Naive thymus-derived CD8-positive, alpha-beta T cell (primary cell): ENCODE results near the gene CALM1. TPM values are rescaled to one million over a fixed set of nuclear protein-coding genes. Genes with fewer than 3 reads are reported as not detected.
"Not testable (repeated sequence)": the region's sequence is repeated elsewhere in the genome, so short reads cannot be mapped to it uniquely, and the experiment has no call there.

ENCODE experiments used
- ATAC-seq, 2 donors: fragments of 150-1000 bp; cut with Tn5 transposase in 1 of 2; sonication (Bioruptor Pico), chemical (Tn5 transposase) in 1 of 2; 1 replicate in 1 of 2; 2 replicates in 1 of 2; pipeline ENCODE4 v1.10.0; 2021; ENCODE audit warnings: mild to moderate bottlenecking in 2 of 2, moderate library complexity in 2 of 2
- POLR2A ChIA-PET: fragments of 350-600 bp; sonication (Branson Sonifier 250); formaldehyde crosslinking; loops from one replicate; lab custom pipeline; 2021; ENCODE audit warnings: antibody characterized with exemption; lab: Charles Lee
- DNase-seq, 10 donors: peaks; one replicate each; pipeline versions ENCODE4 v3.0.0 to v3.0.0-alpha.2; 2020 to 2022
- H3K27ac Mint-ChIP-seq, 10 donors: one replicate each; pipeline ENCODE4 v1.8.0; 2020 to 2022; ENCODE audit warnings: mild to moderate bottlenecking in 10 of 10, mixed read lengths in 10 of 10, moderate library complexity in 4 of 10, inconsistent platforms in 1 of 10
- H3K27me3 Mint-ChIP-seq, 5 donors: one replicate each; pipeline ENCODE4 v1.8.0; 2021 to 2022; ENCODE audit warnings: mixed read lengths in 5 of 5
- H3K36me3 Mint-ChIP-seq, 3 donors: one replicate each; pipeline ENCODE4 v1.8.0; 2020 to 2022; ENCODE audit warnings: mixed read lengths in 3 of 3, mild to moderate bottlenecking in 2 of 3, inconsistent platforms in 1 of 3
- H3K4me1 Mint-ChIP-seq, 4 donors: one replicate each; pipeline ENCODE4 v1.8.0; 2021 to 2022; ENCODE audit warnings: mixed read lengths in 4 of 4
- H3K4me3 Mint-ChIP-seq, 10 donors: one replicate each; pipeline ENCODE4 v1.8.0; 2020 to 2022; ENCODE audit warnings: mild to moderate bottlenecking in 10 of 10, mixed read lengths in 10 of 10, moderate library complexity in 6 of 10, inconsistent platforms in 1 of 10
- H3K9me3 Mint-ChIP-seq, 9 donors: one replicate each; pipeline ENCODE4 v1.8.0; 2020 to 2022; ENCODE audit warnings: mixed read lengths in 9 of 9, mild to moderate bottlenecking in 3 of 9, inconsistent platforms in 1 of 9, moderate library complexity in 1 of 9
- polyA plus RNA-seq, 3 donors: library from polyadenylated mRNA; unstranded; fragments of 300-500 nt; fragmentation: Illumina TruSeq; gene quantifications; one replicate each; pipeline ENCODE4 v1.2.3, GENCODE V29; 2021
- total RNA-seq, 8 experiments: library from RNA in 2 of 8; stranded (reverse) in 2 of 8; gene quantifications; one replicate each; pipeline ENCODE4 v1.2.3 and lab custom pipeline; 2021 to 2026

The CALM1 gene
- total and polyA plus RNA-seq, 5 experiments from 2014 or later: 735 to 2,853 (median 1,900) TPM

DNA sequence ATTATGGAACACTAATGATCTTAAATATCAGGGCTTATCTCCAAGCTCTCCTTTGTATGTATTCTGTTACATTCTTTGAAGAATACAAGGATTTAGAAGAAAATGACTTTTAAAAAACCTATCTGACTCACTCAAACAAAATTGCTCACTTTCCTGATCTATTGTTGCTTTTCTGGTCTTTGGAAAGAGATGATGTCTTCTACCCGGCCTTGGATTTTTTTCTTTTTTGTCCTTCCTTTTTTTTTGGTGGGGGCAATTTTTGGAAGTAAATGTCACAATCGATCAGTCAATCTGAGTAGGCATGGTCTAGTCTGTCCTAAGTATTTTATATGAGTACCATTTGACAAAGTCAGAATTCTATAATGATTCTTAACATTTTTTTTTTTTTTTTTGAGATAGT, 10.5 kb upstream of the CALM1 start:
- ATAC-seq (no peak), DNase-seq (no peak)
- H3K9me3 Mint-ChIP-seq: no peaks in the 10 kb centered on the region
- peaks cover 5 to 22% (median 14%) of the 10 kb centered on the region in 4 donors for H3K4me1 Mint-ChIP-seq
- peak overlapping the region in 8 of 10 donors; percentile 18 to 87 (median 66) for H3K27ac Mint-ChIP-seq
- POLR2A ChIA-PET: interaction anchor here (1.0 to 12.6 kb wide), 2 partner anchors 15 to 114 kb away, joined by 3 to 689 read pairs; partner anchors contain the start of gene CALM1
- no peaks in the 10 kb centered on the region for H3K36me3 Mint-ChIP-seq
- no peaks in the 10 kb centered on the region for H3K27me3 Mint-ChIP-seq
- peak overlapping the region in 2 of 10 donors; percentile 9 to 24 for H3K4me3 Mint-ChIP-seq

DNA sequence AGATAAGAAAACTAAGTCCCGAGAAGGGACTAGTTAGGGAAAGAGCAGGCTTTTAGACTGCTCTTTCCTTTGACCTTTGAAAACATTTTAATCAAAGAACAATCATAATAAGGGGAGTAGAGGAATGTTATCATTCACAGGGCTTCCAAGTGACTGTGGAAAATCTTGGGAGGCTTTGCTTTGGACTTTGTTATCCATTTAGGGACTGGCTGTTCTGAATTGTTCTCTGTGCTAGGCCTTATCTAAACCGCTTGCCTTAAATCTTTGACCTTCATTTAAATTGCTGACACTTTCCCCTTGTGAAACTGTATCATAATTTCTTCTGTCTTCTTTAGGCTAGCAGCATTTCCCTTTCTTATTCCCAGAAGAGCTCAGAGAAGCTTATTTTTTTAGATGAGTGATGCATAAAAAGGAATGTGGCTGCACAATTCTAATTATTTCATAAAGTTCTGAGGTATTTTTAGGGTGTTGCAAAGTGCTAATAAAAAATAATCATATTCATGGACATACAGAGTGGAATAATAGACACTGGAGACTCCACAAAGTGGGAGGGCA, 9.5 kb upstream of the CALM1 start:
- H3K4me1 Mint-ChIP-seq: peaks cover 5 to 22% (median 14%) of the 10 kb centered on the region in 4 donors
- no peak overlapping the region for H3K4me3 Mint-ChIP-seq
- POLR2A ChIA-PET: interaction anchor here (12.6 kb wide), 1 partner anchor 14 kb away, joined by 689 read pairs; the partner anchor contains the start of gene CALM1
- H3K27ac Mint-ChIP-seq: peak overlapping the region in 3 of 10 donors; percentile 14 to 75 (median 25)
- ATAC-seq (no peak), DNase-seq (no peak)
- no peaks in the 10 kb centered on the region for H3K36me3 Mint-ChIP-seq
- H3K9me3 Mint-ChIP-seq: no peaks in the 10 kb centered on the region
- H3K27me3 Mint-ChIP-seq: no peaks in the 10 kb centered on the region

DNA sequence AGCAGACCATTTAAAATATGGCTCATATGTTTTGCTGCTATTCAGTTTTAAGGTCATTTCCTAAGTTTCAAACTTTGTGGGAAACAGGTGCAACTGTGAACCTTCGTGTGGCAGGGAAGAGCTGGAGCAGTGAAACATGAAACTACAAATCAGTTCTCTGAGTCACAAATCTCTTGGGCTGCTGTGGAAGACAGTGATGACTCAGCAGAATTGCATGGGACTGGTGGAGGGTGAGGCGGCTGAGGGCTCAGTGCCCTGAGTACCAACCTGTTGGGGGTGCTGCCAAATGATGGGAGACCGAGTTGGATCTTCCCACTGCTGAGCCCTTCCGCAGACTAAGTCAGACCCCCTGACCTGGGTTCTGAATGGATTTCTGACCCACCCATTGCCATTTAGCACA, 8.4 kb upstream of the CALM1 start:
- ATAC-seq (no peak), DNase-seq (no peak)
- no peaks in the 10 kb centered on the region for H3K27me3 Mint-ChIP-seq
- no peak overlapping the region for H3K4me3 Mint-ChIP-seq
- H3K27ac Mint-ChIP-seq: peak overlapping the region in 1 of 10 donors; percentile 32
- H3K9me3 Mint-ChIP-seq: no peaks in the 10 kb centered on the region
- POLR2A ChIA-PET: interaction anchor here (12.6 kb wide), 1 partner anchor 12 kb away, joined by 689 read pairs; the partner anchor contains the start of gene CALM1
- no peaks in the 10 kb centered on the region for H3K36me3 Mint-ChIP-seq
- H3K4me1 Mint-ChIP-seq: peaks cover 5 to 22% (median 14%) of the 10 kb centered on the region in 4 donors

DNA sequence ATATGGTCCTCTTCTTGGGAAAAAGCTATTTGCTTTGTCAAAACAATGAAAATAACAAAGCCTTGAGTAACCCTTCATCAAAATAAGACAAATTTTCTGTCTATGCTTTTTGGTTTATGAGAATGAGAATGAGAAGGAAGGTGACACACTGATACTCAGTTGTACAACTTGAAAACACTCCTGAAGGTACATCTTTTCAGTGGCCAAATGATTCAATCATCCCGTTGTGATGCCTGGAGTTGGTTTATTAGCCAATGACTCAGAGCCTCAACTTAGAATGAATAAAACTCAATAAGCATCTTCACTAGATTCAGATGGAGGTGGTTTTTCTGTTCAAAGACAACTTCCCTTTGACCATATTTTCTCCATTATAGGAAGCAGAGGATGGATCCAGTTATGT, 7.8 kb upstream of the CALM1 start:
- H3K27me3 Mint-ChIP-seq: no peaks in the 10 kb centered on the region
- no peak overlapping the region for H3K27ac Mint-ChIP-seq
- no peak overlapping the region for H3K4me3 Mint-ChIP-seq
- ATAC-seq: no peak
- H3K4me1 Mint-ChIP-seq: peaks cover 5 to 21% (median 14%) of the 10 kb centered on the region in 4 donors
- POLR2A ChIA-PET: interaction anchor here (12.6 kb wide), 1 partner anchor 12 kb away, joined by 689 read pairs; the partner anchor contains the start of gene CALM1
- no peaks in the 10 kb centered on the region for H3K36me3 Mint-ChIP-seq
- DNase-seq: no peak
- H3K9me3 Mint-ChIP-seq: no peaks in the 10 kb centered on the region

DNA sequence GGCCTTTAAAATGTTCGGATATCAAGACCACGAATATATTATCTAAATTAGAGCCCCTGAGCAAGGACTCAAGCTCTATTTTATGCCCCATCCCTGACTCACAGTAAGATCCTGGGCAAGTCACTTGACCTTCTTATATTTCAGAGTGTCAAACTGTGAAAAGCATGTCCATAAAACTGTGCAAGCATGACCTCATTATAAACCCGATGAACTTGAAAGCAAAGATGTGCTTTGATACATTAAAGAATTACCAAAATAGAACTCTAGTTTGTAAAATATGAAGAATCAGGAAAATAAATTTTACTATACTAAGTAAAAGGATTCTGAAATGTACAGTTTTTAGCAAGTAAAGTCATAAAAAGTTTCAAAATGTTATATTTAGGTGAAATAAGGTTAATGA, 2.9 kb upstream of the CALM1 start:
- Mint-ChIP-seq H3K36me3 (peaks cover 0 to 7% (median 0%) of the 10 kb centered on the region in 3 donors), H3K27me3 (no peaks in the 10 kb centered on the region), H3K9me3 (peaks cover 0 to 4% (median 0%) of the 10 kb centered on the region in 9 donors), H3K4me1 (peaks cover 4 to 13% (median 9%) of the 10 kb centered on the region in 4 donors), H3K27ac (no peak overlapping the region), H3K4me3 (no peak overlapping the region)
- POLR2A ChIA-PET: interaction anchor here (17.4 kb wide), 1 partner anchor 9 kb away, joined by 689 read pairs; no protein-coding TSS in a partner anchor
- no peak for ATAC-seq
- no peak for DNase-seq

DNA sequence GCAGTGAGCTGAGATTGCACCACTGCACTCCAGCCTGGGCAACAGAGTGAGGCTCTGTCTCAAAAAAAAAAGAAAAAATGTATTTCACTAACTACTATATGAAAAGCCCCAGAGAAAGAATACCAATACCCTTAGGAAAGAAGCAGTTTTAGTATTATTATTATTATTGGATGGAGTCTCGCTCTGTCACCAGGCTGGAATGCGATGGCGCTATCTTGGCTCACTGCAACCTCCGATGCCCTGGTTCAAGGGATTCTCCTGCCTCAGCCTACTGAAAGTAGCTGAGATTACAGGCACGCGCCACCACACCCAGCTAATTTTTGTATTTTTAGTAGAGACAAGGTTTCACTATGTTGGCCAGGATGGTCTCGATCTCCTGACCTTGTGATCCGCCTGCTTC, 2.0 kb upstream of the CALM1 start:
- DNase-seq, H3K4me3 Mint-ChIP-seq, H3K9me3 Mint-ChIP-seq, H3K27me3 Mint-ChIP-seq, H3K27ac Mint-ChIP-seq, ATAC-seq: not testable (repeated sequence)
- POLR2A ChIA-PET: interaction anchor here (17.4 kb wide), 1 partner anchor 10 kb away, joined by 689 read pairs; no protein-coding TSS in a partner anchor
- H3K4me1 Mint-ChIP-seq: peaks cover 6 to 18% (median 12%) of the 10 kb centered on the region in 4 donors
- peaks cover 0 to 13% (median 4%) of the 10 kb centered on the region in 3 donors for H3K36me3 Mint-ChIP-seq

DNA sequence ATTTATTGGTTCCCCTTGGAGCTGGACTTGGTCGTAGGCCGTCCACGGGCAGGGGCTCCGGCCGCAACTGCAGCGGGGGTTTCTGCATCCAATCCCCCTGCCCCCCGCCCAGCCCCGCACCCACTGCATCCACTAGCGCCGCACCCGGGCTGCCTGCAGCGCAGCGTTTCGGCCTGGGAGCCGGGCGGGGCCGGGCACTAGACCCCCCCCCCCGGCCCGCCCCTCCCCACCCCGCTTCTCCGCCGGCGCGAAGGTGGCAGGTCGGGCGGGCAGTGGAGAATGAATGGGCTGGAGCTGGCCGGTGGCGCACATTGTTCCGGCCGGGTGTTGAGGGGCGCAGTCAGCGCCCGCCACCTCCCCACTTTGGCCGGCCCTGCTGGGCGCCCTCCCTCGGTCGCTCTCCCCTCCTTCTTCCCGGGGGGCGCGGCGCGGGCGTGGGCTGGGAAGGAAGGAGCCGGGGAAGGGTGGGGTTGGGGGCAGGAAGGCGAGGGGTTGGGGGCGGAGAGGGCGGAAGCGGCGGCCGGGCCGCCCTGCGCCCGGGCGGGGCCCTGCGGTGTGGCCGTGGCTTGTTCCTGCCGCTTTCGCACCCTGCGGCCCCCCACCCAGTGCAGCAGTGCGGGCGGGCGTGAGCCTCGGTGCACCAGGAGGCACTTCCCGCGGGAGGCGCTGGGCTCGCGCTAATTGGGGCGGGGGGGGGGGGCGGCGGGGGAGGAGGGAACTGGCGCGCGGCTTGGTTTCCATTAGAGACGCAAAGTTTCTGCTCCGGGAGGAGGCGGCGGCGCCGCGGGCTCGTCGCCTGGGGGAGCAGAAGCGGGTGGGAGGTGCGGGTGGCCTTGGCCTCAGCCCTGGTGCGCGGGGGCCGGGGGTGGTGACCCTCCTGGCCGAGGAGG, 841 bp downstream of the CALM1 start:
- H3K9me3 Mint-ChIP-seq: peaks cover 0 to 4% (median 0%) of the 10 kb centered on the region in 9 donors
- peak; percentile 42 to 87 (median 67) for DNase-seq
- peak overlapping the region; percentile 89 to 99 (median 96) for H3K27ac Mint-ChIP-seq
- H3K4me3 Mint-ChIP-seq: peak overlapping the region; percentile 86 to 99 (median 96)
- H3K36me3 Mint-ChIP-seq: peaks cover 14 to 42% (median 25%) of the 10 kb centered on the region in 3 donors
- H3K4me1 Mint-ChIP-seq: peaks cover 25 to 47% (median 41%) of the 10 kb centered on the region in 4 donors
- no peaks in the 10 kb centered on the region for H3K27me3 Mint-ChIP-seq
- POLR2A ChIA-PET: interaction anchor here (0.6 to 17.4 kb wide), 10 partner anchors 11 to 1112 kb away, joined by 3 to 689 read pairs (median 8); partner anchors contain the start of genes NRDE2 and PPP4R3A
- ATAC-seq: peak; percentile 29 to 35

DNA sequence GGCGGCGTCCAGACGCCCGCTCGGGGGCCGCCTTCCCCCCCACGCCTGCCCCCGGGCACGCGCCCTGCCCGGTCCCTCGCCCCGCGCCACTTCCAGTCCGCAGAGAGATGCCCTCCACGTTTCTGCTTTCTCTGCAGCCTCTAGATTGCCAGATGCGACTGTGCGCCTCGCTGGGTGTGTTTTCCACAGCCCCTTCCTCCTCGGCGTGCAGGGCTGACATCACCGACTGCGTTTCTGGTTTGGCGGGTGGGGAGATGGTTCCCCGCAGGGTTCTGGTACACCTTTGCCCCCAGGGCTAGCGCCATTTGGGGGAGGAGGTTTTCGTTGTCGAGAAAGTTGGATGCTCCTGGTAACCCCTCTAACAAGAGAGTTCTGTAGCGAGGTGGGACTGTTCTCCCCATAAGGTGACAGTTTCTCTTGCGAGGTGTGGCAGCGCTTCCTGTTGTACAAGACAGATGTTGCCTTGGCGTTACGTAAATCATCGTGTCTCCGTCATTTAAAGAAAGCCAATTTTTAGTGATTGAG, 1.5 kb downstream of the CALM1 start:
- POLR2A ChIA-PET: interaction anchor here (1.1 to 17.4 kb wide), 4 partner anchors 14 to 360 kb away, joined by 3 to 689 read pairs (median 10); no protein-coding TSS in a partner anchor
- H3K9me3 Mint-ChIP-seq: peaks cover 0 to 4% (median 0%) of the 10 kb centered on the region in 9 donors
- DNase-seq (peak; percentile 45 to 87 (median 75)), ATAC-seq (peak; percentile 29 to 51)
- H3K27me3 Mint-ChIP-seq: no peaks in the 10 kb centered on the region
- H3K27ac Mint-ChIP-seq: peak overlapping the region; percentile 91 to 100 (median 99)
- peaks cover 14 to 49% (median 31%) of the 10 kb centered on the region in 3 donors for H3K36me3 Mint-ChIP-seq
- H3K4me1 Mint-ChIP-seq: peaks cover 28 to 54% (median 47%) of the 10 kb centered on the region in 4 donors
- H3K4me3 Mint-ChIP-seq: peak overlapping the region; percentile 90 to 99 (median 98)

DNA sequence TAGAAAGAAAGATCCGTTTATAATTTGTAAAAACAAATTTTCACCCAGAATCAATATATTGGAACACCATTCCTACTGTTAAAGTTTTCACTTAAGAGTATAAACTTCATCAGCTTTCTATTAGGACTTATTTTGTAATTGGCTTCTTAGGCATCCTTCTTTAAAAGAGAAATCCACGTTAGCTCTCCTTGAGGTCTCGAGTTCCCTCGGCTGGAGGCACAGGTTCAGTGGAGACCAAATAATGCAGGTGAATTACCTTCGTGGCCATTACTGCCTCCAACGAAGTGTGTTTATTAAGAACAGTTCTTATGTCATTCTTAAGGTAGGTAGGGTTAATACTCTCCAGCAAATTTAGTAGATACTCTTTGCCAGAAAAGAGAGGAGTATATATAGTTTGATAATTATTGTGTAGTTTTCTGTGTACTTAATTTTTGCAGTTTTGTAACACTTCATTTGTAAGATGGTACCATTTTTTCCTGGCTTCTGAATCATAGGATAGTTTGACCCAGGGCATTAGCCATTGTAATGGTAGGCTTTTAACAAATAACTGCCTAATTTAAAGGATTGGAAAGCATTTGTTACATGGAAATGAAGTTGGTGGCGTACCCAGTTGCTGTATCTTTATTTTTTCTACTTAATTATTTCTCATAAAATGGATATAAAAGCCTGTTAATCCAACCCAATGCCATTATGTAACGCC, 2.2 kb downstream of the CALM1 start:
- Mint-ChIP-seq H3K4me3 (peak overlapping the region; percentile 90 to 99 (median 98)), H3K27ac (peak overlapping the region; percentile 91 to 100 (median 99)), H3K9me3 (peaks cover 0 to 4% (median 0%) of the 10 kb centered on the region in 9 donors), H3K4me1 (peaks cover 34 to 60% (median 53%) of the 10 kb centered on the region in 4 donors), H3K27me3 (no peaks in the 10 kb centered on the region), H3K36me3 (peaks cover 18 to 55% (median 36%) of the 10 kb centered on the region in 3 donors)
- ATAC-seq (no peak), DNase-seq (no peak)
- POLR2A ChIA-PET: interaction anchor here (1.0 to 17.4 kb wide), 4 partner anchors 11 to 31 kb away, joined by 3 to 689 read pairs (median 4); no protein-coding TSS in a partner anchor

DNA sequence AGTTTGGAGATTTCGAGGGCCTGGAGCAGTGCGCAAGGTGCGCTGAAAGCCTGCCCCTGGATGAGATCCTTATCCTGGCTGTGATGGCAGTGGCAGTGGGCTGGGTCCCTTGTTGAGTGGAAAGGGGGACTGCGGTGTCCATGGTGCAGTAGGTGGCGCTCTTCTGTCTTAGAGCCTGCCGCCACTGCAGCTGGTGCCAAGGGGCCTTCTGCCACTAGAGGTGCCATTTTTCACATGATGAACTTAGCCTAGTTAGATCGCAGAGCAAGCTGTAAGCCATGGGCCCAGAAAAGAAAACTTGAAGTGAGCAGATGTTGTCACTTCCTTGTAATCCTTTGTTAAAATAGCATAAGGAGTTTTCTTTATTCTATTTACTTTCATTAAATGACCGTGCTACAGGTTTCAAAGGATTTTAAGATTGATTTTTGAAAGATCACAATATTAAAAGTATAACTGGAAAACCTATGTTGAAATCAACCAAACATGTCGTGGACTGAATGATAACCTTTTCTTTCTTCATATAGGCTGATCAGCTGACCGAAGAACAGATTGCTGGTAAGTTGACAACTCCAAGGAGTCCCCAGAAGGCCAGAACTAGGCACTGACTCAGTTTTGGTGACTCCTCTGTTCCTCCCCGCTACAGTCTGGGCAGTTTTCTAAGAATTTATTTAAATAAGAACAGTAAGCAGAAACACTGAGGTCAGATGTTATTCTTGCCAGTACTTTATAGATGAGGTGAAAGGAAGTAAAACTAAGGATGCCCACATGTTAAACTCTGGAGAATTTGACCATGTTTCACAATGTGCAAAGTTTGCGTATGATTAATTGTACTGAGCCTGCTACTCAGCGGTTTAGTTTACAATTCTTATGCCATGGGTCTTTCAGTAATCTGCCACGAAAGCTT, 3.0 kb downstream of the CALM1 start:
- peaks cover 0 to 4% (median 0%) of the 10 kb centered on the region in 9 donors for H3K9me3 Mint-ChIP-seq
- POLR2A ChIA-PET: interaction anchor here (1.0 to 17.4 kb wide), 4 partner anchors 10 to 297 kb away, joined by 3 to 689 read pairs (median 4); no protein-coding TSS in a partner anchor
- H3K4me1 Mint-ChIP-seq: peaks cover 37 to 67% (median 60%) of the 10 kb centered on the region in 4 donors
- DNase-seq (peak; percentile 71 to 93 (median 86)), ATAC-seq (peak; percentile 47 to 49)
- H3K4me3 Mint-ChIP-seq: peak overlapping the region; percentile 90 to 99 (median 98)
- H3K36me3 Mint-ChIP-seq: peaks cover 18 to 63% (median 39%) of the 10 kb centered on the region in 3 donors
- H3K27ac Mint-ChIP-seq: peak overlapping the region; percentile 91 to 100 (median 99)
- no peaks in the 10 kb centered on the region for H3K27me3 Mint-ChIP-seq
